ENCODE measurements around the gene RHEB. TPM values are rescaled to one million over a fixed set of nuclear protein-coding genes. Genes with fewer than 3 reads are reported as not detected.

Gene RHEB
- total and polyA plus RNA-seq, 8 donors, result 28.6 to 65.9 (median 35.8) TPM

DNA sequence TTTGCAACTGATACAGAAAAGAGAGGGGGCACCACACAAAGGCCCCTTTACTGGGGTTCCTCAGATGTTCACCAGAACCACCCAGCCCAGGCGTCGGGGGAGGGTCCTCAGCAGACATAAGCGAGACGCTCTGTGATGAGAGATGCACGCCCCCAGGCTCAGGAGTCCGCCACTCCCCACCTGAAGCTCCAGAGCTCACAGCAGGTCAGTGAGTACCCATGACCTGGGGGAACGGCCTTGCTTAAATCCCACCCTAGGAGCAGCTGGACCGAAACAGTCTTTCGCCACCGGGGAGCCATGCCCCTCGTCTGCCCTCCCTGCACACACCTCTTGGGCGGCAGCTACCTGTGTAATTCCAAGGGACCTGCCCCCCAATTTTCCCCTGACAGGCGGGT lies 82.5 kb downstream of the RHEB start:
- DNase-seq (peak in 1 of 6 donors; percentile 47), ATAC-seq (no peak), FAIRE-seq (no peak)
- Histone ChIP-seq H3K27me3 (peaks cover 0 to 7% (median 0%) of the 10 kb centered on the region in 4 donors), H3K27ac (no peak overlapping the region), H3K4me1 (no peaks in the 10 kb centered on the region), H3K9me3 (no peaks in the 10 kb centered on the region), H3K4me3 (no peak overlapping the region), H3K36me3 (no peaks in the 10 kb centered on the region)
- WGBS, 2 donors, result 93 to 94% methylated on average over 13 of the region's 13 CpGs
- TF ChIP-seq, protein P1, sequence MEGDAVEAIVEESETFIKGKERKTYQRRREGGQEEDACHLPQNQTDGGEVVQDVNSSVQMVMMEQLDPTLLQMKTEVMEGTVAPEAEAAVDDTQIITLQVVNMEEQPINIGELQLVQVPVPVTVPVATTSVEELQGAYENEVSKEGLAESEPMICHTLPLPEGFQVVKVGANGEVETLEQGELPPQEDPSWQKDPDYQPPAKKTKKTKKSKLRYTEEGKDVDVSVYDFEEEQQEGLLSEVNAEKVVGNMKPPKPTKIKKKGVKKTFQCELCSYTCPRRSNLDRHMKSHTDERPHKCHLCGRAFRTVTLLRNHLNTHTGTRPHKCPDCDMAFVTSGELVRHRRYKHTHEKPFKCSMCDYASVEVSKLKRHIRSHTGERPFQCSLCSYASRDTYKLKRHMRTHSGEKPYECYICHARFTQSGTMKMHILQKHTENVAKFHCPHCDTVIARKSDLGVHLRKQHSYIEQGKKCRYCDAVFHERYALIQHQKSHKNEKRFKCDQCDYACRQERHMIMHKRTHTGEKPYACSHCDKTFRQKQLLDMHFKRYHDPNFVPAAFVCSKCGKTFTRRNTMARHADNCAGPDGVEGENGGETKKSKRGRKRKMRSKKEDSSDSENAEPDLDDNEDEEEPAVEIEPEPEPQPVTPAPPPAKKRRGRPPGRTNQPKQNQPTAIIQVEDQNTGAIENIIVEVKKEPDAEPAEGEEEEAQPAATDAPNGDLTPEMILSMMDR (IDR thresholded peaks at IDR 0.05), result no peak
- intact Hi-C loops (cut with DNase I), result no loop called here

DNA sequence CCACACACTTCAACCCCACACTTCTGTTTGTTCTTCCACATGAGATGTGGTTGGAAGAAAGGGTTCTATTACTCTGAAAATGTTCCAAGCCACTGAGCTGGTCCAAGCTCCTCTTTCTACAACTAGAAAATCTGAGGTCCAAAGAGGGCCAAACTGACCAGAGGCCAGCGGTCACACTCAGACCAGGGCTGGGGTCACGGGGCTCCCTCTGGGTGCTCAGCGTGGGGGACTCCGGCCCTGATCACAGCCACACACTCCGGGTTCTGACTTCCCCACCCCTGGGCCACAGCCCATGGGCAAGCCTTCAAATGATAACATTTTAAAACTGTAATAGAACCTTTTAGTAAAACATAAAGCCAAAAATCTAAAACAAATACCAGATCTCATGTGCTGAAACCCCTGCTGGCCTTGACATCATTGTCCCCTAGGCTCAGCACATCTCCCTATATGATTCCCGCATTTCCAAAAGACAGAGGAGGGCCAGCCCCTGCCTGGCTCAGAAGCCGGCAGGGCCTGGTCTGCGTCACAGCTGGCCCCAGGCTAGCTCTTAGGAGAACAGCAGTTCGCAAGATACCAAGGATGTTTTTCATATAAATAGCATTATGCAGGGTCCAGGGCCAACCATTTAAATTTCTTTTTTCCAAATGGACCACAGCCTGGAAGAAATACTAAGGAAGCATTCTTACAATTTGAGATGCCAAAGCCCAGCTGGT lies 83.1 kb downstream of the RHEB start:
- ATAC-seq (peak in 1 of 4 donors; percentile 19), FAIRE-seq (no peak), DNase-seq (no peak)
- H3K27me3 ChIP-seq, result peaks cover 0 to 7% (median 0%) of the 10 kb centered on the region in 4 donors
- no peaks in the 10 kb centered on the region for H3K36me3 ChIP-seq
- no peak overlapping the region for H3K27ac ChIP-seq
- 85 to 90% methylated on average over 9 of the region's 9 CpGs for WGBS, 2 donors
- no peaks in the 10 kb centered on the region for H3K9me3 ChIP-seq
- TF ChIP-seq, protein P1 (IDR thresholded peaks at IDR 0.05), result no peak
- no peak overlapping the region for H3K4me3 ChIP-seq
- intact Hi-C loops (cut with DNase I), result no loop called here
- H3K4me1 ChIP-seq, result no peaks in the 10 kb centered on the region

DNA sequence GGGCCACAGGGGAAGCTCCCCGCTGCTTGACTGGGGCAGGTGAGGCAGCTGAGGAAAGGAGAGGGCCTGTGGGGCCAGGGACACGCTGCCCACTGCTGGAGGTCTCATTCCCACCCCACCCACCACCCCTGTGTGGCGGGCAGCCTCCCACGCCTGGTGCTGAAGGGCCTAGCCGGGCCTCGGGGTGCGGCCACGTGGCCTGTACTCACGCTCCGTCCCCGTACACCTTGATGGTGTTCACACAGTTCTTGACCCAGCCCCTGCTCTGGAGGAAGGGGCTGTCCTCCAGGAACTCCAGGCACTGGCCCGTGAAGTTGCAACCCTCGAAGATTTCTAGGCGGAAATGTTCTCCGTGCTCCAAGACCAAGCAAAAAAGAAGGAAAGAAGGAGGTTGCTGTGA lies 83.7 kb downstream of the RHEB start:
- 89 to 92% methylated on average over 12 to 15 of the region's 15 CpGs for WGBS, 2 donors
- TF ChIP-seq, protein P1 (IDR thresholded peaks at IDR 0.05), result no peak
- Histone ChIP-seq H3K27ac (no peak overlapping the region), H3K4me3 (no peak overlapping the region), H3K36me3 (no peaks in the 10 kb centered on the region), H3K9me3 (no peaks in the 10 kb centered on the region), H3K4me1 (no peaks in the 10 kb centered on the region), H3K27me3 (peaks cover 0 to 7% (median 0%) of the 10 kb centered on the region in 4 donors)
- FAIRE-seq, result no peak
- intact Hi-C loops (cut with DNase I), result no loop called here
- DNase-seq, result peak in 1 of 6 donors; percentile 66
- ATAC-seq, result no peak

DNA sequence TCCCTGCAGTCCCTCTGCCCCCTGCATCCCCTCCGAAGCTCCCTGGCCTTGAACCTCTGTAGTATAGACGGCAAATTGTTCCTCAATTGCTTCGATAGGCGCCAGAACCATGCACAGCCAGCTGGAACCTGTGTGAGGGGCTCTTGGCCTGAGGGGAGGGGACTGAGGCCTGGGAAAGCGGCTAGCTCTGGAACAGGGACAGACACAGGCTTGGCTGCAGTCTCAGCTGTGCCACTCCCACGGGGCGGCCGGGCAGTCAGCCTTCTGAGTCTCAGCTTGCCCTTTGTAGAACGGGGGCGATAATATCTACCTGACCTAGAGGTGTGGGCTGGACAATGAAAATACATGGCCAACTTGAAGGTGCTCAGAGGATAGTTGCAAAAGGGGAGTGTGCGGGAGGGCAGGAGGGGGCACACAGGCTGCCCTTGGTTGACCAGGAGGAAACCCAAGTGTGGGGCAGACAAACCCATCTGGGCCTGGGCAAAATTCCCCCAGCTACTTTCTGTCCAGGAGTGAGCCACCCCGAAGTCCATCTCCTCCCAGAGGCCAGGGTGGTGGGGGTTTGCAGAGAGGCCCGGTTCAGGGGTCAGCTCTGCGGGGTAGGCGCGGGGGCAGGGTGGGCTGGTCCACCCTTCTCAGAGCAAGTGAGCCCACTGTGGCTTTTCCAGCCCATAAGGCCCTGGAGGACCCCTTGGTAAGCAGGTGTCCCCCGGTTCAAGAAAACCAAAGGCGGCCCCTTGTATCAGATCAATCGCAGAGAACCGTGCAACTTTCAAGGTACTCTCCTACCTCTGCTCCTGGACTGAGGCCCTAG lies 84.4 kb downstream of the RHEB start:
- no peak overlapping the region for H3K27ac ChIP-seq
- peaks cover 0 to 7% (median 0%) of the 10 kb centered on the region in 4 donors for H3K27me3 ChIP-seq
- H3K9me3 ChIP-seq, result no peaks in the 10 kb centered on the region
- FAIRE-seq (no peak), ATAC-seq (peak; percentile 47 to 82 (median 75)), DNase-seq (peak in 3 of 6 donors; percentile 42 to 76 (median 66))
- H3K4me3 ChIP-seq, result no peak overlapping the region
- H3K36me3 ChIP-seq, result no peaks in the 10 kb centered on the region
- 61 to 69% methylated on average over 20 of the region's 20 CpGs for WGBS, 2 donors
- intact Hi-C loops (cut with DNase I), result no loop called here
- H3K4me1 ChIP-seq, result peaks cover 0 to 2% (median 0%) of the 10 kb centered on the region in 3 donors
- TF ChIP-seq, protein P1 (IDR thresholded peaks at IDR 0.05), result no peak

Measured in pancreas (tissue), 10 donors.